Measurements from ENCODE around the gene DECR2.
"Not testable (repeated sequence)": the region's sequence is repeated elsewhere in the genome, so short reads cannot be mapped to it uniquely, and the experiment has no call there.

- not testable (repeated sequence) for TF ChIP-seq POLR2A (IDR thresholded peaks at IDR 0.05; ENCODE audit: low read length); GATA1 (IDR thresholded peaks at IDR 0.05; ENCODE audit: low read depth, low read length)
Observed at GRCh38 chr16:422179-422578, 20.5 kb downstream of the DECR2 start.
